Stimulated activated CD8-positive, alpha-beta memory T cell treated with anti-CD3 and anti-CD28 coated beads, Interleukin-2, amount 100 ng/mL, for 1 hour (primary cell): Measurements from ENCODE around the gene GNAS-AS1.

Experiments
- DNase-seq, 2 donors: peaks; one replicate each; pipeline ENCODE4 v3.0.0-alpha.2; 2020; ENCODE audit warnings: low read depth in 2 of 2

GNAS-AS1 gene

GRCh38 chr20:58808271-58809046 is 42.2 kb downstream of the GNAS-AS1 start:
- DNase-seq: no peak

GRCh38 chr20:58807801-58808200 is 42.9 kb downstream of the GNAS-AS1 start:
- DNase-seq: no peak

DNA sequence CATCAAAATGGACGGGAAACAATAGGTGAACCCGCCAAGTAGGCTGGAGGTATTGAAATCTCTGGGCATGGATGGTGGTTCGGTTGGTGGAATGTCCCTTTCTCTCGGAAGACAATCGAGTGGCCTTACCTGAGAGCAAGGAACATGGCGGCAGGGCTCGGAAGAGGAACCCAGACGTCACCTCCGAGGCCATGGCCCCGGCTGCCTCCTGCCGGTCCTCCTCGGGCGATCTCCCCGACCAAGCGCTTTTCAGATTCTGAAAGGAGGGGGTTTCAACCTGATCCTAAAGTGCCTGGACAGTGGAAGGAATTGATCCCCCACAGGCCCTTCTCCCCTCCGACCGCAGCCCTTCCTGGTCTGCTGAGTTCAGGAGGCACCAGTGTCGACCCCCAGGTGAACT is 47.2 kb downstream of the GNAS-AS1 start:
- DNase-seq: no peak

DNA sequence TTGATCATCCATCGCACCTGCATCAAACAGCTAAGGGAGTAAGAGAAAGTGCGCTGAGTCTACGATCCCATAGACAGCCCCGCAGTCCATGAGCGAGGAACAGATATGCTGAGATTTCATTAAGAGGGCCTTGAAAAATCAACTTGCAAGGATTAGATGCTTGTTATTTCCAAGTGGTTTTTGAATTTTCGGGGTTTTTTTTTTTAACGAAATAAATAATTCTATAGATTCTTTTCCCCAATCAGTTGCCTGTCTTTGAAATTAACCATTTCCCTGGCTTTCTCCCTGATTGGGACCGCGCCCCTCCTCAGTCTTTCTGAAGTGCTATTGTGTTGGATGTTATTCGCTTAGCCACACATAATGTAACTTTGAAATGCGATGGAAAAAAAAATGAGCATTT is 48.6 kb downstream of the GNAS-AS1 start:
- DNase-seq: no peak

DNA sequence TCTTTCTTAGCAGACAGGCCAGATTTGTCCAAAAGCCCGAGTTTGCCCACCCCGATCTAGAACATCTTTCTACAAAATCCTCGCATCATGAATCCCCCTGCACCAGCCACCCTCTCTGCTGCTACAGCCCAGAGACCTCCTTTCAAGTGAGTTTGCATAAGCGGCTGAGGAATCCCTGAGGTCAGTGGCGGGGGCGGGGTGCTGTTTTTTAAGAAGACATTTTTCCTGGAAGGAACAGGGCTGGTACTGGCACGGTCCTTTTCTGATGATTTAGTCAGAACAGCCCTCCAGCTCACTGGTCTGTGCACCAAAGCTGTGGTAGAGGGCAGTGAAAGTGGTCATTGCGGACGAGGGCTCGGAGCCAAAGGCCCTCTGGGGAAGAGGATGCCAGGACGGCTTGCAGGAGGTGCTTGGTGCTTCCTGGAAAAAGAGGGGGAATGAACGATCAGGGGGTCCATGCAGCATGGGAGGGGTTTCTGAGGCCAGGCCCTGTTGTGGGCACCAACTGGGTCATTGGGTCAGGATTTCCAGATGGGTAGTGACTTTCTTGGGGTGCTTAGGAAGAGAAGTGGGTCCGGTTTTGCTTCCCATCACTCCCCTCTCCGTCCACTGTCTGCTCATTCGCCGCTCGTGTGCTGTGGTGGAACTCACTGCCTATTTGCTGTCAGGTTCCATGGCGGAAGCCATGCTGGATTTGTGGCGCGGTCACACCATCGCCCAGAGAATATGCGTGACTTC is 50.4 kb downstream of the GNAS-AS1 start:
- DNase-seq: no peak

DNA sequence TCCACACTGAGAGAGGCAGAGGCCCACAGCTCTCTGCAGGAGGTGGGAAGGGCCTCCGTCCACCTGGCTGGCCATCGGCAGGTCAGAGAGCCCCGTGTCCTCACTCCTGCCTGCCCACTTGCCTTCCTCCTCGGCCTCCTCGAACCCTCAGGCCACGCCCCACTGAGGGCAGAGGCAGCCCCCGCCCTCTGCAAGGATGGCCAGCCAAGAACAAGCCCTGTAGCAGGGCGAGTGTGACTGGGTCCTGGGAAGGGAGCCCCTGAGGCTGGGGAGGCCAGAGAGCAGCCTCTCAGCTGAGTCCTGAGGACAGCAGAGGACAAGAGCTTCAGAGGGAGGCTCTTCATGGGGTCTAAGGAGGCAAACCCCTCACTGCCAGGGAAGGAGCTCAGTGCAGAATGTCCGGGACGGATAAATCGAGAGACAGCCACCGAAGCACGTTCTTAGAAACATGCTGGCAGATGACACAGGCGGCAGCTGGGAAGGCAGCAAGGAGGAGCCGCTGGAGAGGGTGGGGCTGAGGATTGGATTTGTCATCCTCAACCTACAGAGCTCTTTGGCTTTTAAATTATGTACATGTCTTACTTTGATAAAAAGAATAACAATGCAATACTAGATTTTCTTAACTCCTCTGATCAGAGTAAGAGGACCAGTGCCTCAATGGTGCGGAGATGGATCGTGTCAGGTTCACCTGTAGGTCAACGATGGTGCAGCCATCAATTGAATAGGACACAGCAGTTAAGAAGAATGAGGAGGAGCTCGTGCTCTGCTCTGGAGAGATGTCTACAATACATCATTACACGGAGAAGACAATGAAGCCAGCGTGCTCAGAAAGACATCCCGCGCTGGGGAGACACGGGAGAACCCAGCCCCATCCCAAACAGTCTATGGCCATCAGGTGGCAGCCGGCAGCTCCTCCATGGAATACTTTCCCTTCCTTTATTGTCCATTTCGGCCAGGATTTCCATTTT is 53.0 kb downstream of the GNAS-AS1 start:
- DNase-seq: no peak

GRCh38 chr20:58795923-58796245 is 54.8 kb downstream of the GNAS-AS1 start:
- DNase-seq: no peak

GRCh38 chr20:58795181-58795922 is 55.4 kb downstream of the GNAS-AS1 start:
- DNase-seq: no peak

GRCh38 chr20:58794510-58795180 is 56.1 kb downstream of the GNAS-AS1 start:
- DNase-seq: no peak

DNA sequence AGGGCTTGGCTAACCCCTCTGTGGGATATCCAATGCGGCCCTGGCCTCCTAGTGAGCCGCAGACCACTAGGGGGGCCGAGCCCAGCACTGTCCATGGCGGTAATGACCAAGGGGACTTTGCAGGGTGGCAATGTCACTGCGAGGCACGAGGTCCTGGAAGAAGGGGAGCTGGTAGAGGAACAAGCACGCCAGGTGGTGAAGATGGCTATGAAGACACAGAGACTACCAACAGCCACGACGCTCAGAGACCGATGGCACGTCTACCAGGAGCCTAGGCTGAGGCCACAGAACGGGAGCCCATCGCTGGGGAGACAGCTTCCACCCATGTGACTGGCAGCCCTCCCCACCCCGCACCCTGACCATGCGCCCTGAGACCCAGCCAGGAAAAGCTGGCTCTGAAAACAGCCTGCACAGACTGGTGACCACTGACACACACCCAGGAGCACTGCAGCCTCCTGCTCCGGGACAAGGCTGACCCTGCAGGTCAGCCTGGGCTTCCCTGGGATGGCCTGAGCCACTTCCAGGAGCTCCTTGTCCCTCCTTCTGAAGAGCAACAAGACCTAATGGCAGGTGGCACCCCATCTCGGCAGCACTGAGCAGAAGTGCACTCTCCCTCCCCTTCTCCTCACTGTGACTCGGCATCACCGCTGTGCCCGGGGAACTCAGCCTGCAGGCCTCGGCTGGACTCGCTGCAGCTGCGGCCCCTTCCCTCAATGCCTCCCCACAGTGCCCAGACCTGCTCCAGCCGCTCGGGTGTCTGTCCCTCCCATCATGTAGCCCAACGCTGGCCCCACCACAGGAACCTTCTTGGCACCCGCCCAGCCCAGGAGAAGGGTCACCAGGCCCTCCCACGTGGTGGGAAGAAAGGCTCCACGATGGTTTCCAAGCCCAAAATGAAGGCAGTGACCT is 56.9 kb downstream of the GNAS-AS1 start:
- no peak for DNase-seq

DNA sequence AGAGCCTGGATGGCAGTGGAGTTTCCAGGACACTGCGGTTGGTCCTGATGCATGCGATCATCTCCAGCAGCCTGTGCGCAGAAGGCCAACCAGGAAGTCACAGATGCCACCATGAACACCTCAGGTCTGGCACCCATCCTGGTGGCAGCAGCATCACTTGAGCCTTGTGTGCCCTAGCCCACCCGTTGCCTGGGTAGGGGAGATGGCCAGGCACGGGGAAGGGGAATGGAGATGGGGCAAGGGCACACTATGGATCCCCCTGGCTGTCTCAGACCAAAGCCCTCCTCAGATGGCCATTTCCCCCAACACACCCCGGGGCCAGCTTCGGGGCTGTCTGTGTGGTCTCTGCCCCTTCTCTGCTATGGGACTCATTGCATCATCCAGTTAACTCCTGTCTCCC is 58.3 kb downstream of the GNAS-AS1 start:
- DNase-seq: no peak

- DNase-seq: no peak
Measured at GRCh38 chr20:58791286-58791685, 59.4 kb downstream of the GNAS-AS1 start.

- DNase-seq: no peak
Measured at GRCh38 chr20:58790454-58790853, 60.2 kb downstream of the GNAS-AS1 start.

DNA sequence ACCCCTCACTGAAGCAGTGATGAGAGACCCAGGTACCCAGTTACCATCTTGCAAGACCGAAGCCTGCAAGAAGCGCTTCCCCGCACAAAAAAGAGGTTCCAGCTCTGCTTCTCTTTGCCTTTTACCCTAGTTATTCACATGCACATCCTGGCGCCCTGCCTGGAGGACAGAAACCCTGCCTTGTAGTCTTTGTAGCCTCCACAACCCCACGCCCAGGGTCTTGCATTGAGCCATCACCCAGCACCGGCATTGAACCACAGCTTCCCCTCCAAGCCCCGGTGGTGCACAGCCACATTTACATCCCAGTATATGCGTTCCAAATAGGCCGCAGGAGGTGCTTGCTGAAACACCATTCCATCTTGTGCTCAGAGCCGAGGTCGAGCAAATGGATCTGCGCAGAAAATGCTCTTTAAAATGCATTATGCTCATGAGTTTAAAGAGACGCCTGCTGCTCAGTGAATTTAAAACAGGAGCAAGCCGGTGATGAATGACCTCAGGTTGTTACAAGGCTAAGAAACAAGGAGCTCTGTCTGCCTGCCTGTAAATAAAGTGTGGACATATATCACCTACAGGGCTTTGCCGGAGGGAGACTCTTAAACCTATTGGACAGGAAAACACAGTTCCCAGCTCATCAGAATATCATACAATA is 61.7 kb downstream of the GNAS-AS1 start:
- no peak for DNase-seq

- DNase-seq: no peak
Measured at GRCh38 chr20:58787211-58788005, 63.3 kb downstream of the GNAS-AS1 start.

- no peak for DNase-seq
Measured at GRCh38 chr20:58784321-58785074, 66.2 kb downstream of the GNAS-AS1 start.

GRCh38 chr20:58783511-58784011 is 67.1 kb downstream of the GNAS-AS1 start:
- DNase-seq: no peak

- no peak for DNase-seq
Measured at GRCh38 chr20:58781138-58781537, 69.6 kb downstream of the GNAS-AS1 start.
